ENCODE data around the gene PRDM5.

- TF ChIP-seq CTCF (IDR thresholded peaks at IDR 0.05) (no peak), POLR2A (IDR thresholded peaks at IDR 0.05) (no peak)
Observed at GRCh38 chr4:120926358-120927025, 4.0 kb upstream of the PRDM5 start.
